Prostate gland (tissue), 2 donors: Measurements from ENCODE around the gene LBH. TPM values are rescaled to one million over a fixed set of nuclear protein-coding genes. Genes with fewer than 3 reads are reported as not detected.

Experiments used
- DNase-seq: peaks from one replicate; pipeline ENCODE4 v3.0.0-alpha.2; 2019; ENCODE audit warnings: low spot score
- H3K27ac ChIP-seq, 2 donors: fragments of 200-600 bp; sonication (generic); 2 replicates each; pipeline ENCODE4 v1.5.1; 2017 to 2019
- H3K27me3 ChIP-seq: fragments of 200-600 bp; sonication (generic); replicated peaks from 2 replicates; pipeline ENCODE4 v1.5.1; 2019; ENCODE audit not compliant: insufficient read depth
- H3K36me3 ChIP-seq, 2 donors: fragments of 200-600 bp; sonication (generic); 1 replicate in 1 of 2; 2 replicates in 1 of 2; pipeline versions ENCODE4 v1.5.1 to v1.8.1; 2017 to 2019
- H3K4me1 ChIP-seq: fragments of 200-600 bp; sonication (generic); replicated peaks from 2 replicates; pipeline ENCODE4 v1.5.1; 2019
- H3K4me3 ChIP-seq, 2 donors: fragments of 200-600 bp; sonication (generic); 2 replicates each; pipeline ENCODE4 v1.5.1; 2017 to 2019
- H3K9me3 ChIP-seq: fragments of 200-600 bp; sonication (generic); 2 replicates; pipeline ENCODE4 v1.5.1; 2017
- POLR2A ChIP-seq: fragments of 450-650 bp; IDR thresholded peaks from one replicate; pipeline ENCODE4 v1.6.1; 2016; ENCODE audit warnings: antibody characterized with exemption, mild to moderate bottlenecking
- POLR2AphosphoS5 ChIP-seq: sonication (generic); formaldehyde crosslinking; IDR thresholded peaks from one replicate; pipeline ENCODE4 v1.6.1; 2017; ENCODE audit warnings: antibody characterized with exemption
- WGBS: methylation state at CpG from one replicate; pipeline ENCODE4 v1.1.5; 2018; 5-methylcytosine and 5-hydroxymethylcytosine counted together
- intact Hi-C: fragments of 100-400 bp; cut with DNase I; formaldehyde crosslinking; loops from one replicate; pipeline ENCODE4 v1.14.2; 2022
- total RNA-seq, 2 donors: library from RNA; depleted of rRNA; stranded (reverse); fragments of >200 nt; gene quantifications; one replicate each; pipeline ENCODE4 v1.1.0, GENCODE V29; 2016
- TF ChIP-seq, protein P1 (sequence below), 4 experiments: fragments of 200-600 bp in 2 of 4; fragments of 450-650 bp in 2 of 4; sonication (generic) in 2 of 4; IDR thresholded peaks; 1 replicate in 3 of 4; 2 replicates in 1 of 4; pipeline ENCODE4 v1.5.1; 2016 to 2019; ENCODE audit warnings: antibody characterized with exemption in 4 of 4, mild to moderate bottlenecking in 2 of 4, moderate library complexity in 2 of 4

The LBH gene
- total RNA-seq, 2 donors from 2014 or later = 33.3 to 41.8 TPM

DNA sequence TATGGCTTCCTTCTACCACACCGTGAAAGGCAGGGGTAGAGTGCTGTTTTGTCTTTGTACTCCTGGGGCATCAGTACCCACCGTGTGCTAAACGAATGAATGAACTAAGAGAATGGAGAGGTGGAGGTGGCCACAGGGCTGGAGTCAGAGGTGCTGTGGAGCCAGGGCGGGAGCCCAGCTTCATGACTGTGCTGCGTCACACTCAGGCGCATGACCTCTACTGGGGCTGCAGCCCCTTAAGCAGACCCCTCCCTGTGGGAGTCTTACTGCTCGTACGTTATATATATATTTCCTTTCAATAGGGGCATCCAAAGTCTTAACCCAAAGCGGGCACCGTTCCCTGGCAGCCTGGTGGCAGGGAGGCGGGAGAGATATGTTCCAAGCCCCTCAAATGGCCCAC is 18.0 kb upstream of the LBH start:
- intact Hi-C loops = no loop called here
- no peak for TF ChIP-seq POLR2AphosphoS5
- no peaks in the 10 kb centered on the region for H3K36me3 ChIP-seq
- H3K4me3 ChIP-seq = no peak overlapping the region
- no peaks in the 10 kb centered on the region for H3K4me1 ChIP-seq
- no peak overlapping the region for H3K27ac ChIP-seq
- WGBS = 97% methylated on average over 11 of the region's 11 CpGs
- H3K9me3 ChIP-seq = no peaks in the 10 kb centered on the region
- no peaks in the 10 kb centered on the region for H3K27me3 ChIP-seq
- DNase-seq = no peak

DNA sequence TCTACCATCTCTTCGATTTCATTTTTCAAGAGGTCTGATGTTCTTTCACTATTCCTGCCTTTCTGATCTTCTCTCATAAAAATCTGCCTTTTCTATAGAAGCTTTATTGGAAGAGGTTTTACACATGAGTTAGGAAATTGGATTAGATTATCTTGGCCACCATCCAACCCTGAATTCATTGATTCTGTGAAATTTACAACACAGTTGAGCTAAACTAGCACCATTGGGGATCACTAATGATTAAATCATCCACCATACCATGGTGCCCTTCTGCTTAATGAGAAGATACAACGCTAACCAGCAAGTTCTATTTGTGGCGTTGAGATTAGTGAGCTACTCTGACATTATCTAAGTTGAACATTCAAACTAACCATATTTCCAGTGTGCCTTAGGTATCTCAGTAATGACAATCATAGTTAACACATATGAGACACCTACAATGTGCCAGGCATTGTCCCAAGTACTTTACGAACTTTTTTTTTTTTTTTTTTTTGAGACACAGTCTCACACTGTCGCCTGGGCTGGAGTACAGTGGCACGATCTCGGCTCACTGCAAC is 17.3 kb upstream of the LBH start:
- Histone ChIP-seq H3K27ac (no peak overlapping the region), H3K4me1 (no peaks in the 10 kb centered on the region), H3K36me3 (no peaks in the 10 kb centered on the region), H3K27me3 (no peaks in the 10 kb centered on the region), H3K9me3 (no peaks in the 10 kb centered on the region), H3K4me3 (no peak overlapping the region)
- no peak for TF ChIP-seq POLR2A
- TF ChIP-seq POLR2AphosphoS5 = no peak
- TF ChIP-seq, protein P1, sequence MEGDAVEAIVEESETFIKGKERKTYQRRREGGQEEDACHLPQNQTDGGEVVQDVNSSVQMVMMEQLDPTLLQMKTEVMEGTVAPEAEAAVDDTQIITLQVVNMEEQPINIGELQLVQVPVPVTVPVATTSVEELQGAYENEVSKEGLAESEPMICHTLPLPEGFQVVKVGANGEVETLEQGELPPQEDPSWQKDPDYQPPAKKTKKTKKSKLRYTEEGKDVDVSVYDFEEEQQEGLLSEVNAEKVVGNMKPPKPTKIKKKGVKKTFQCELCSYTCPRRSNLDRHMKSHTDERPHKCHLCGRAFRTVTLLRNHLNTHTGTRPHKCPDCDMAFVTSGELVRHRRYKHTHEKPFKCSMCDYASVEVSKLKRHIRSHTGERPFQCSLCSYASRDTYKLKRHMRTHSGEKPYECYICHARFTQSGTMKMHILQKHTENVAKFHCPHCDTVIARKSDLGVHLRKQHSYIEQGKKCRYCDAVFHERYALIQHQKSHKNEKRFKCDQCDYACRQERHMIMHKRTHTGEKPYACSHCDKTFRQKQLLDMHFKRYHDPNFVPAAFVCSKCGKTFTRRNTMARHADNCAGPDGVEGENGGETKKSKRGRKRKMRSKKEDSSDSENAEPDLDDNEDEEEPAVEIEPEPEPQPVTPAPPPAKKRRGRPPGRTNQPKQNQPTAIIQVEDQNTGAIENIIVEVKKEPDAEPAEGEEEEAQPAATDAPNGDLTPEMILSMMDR (IDR thresholded peaks at IDR 0.05) = no peak
- intact Hi-C loops = no loop called here
- 93% methylated on average over 7 of the region's 7 CpGs for WGBS
- no peak for DNase-seq

DNA sequence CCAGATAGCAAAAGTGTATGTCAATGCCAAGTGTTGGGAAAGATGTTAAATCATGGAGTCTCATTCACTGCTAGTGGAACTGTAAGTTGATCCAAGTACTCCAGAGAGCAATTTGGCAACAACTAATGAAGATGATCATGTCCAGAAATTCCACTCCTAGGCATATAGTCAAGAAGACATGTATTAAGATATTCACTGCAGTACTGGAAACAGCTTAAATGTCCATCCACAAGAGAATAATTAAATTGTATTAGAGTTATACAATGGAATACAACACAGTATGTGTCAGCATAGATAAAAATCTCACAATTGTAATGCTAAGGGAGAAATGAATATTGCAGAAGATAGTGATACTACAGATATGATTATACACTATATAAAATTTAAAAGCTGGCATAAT is 15.2 kb upstream of the LBH start:
- TF ChIP-seq POLR2A (no peak), POLR2AphosphoS5 (no peak)
- TF ChIP-seq, protein P1 (IDR thresholded peaks at IDR 0.05) = no peak
- Histone ChIP-seq H3K9me3 (no peaks in the 10 kb centered on the region), H3K27ac (peak overlapping the region; percentile 24 to 84), H3K4me1 (no peaks in the 10 kb centered on the region), H3K36me3 (no peaks in the 10 kb centered on the region), H3K4me3 (no peak overlapping the region), H3K27me3 (no peaks in the 10 kb centered on the region)
- no peak for DNase-seq
- intact Hi-C loops = no loop called here

DNA sequence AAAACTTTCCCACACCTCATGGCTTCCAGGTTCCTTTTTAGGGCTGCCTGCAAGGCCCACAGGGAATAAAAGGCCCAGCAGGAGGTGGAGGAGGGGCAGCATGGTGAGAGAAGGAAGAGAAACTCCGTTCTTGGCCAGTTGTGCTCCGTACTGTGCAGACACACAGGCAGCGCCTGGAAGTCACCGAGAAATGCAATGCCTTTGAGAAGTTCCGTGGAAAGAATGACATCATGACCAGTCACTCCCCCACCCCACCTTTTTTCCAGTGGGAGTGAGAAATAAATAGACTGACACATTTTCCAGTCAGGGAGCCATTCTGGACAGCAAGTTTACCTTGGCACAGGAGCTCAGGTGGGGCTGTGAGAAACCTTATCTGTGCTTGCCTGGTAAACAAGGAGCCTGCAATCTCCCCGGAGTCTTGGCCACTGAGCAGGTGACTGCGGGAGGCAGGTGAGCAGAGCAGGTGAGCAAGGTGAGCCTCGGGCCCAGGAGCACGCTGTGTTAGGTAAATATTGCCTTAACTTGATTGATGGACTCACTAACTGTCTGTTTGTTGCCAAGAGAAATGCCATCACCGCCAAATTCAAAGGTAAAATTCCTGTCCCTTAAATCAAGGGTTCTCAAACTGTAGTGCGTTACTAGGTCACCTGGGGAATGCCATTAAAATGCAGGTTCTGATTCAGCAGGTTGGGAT is 13.5 kb upstream of the LBH start:
- no peaks in the 10 kb centered on the region for H3K4me1 ChIP-seq
- DNase-seq = peak; percentile 96
- H3K9me3 ChIP-seq = no peaks in the 10 kb centered on the region
- intact Hi-C loops = no loop called here
- no peak overlapping the region for H3K4me3 ChIP-seq
- H3K27ac ChIP-seq = peak overlapping the region; percentile 73 to 84
- 37% methylated on average over 11 of the region's 11 CpGs for WGBS
- H3K27me3 ChIP-seq = no peaks in the 10 kb centered on the region
- no peaks in the 10 kb centered on the region for H3K36me3 ChIP-seq
- peak; percentile 95 for TF ChIP-seq POLR2AphosphoS5
- TF ChIP-seq POLR2A = peak; percentile 16
- TF ChIP-seq, protein P1 (IDR thresholded peaks at IDR 0.05) = peak in 1 of 4 experiments; percentile 12

DNA sequence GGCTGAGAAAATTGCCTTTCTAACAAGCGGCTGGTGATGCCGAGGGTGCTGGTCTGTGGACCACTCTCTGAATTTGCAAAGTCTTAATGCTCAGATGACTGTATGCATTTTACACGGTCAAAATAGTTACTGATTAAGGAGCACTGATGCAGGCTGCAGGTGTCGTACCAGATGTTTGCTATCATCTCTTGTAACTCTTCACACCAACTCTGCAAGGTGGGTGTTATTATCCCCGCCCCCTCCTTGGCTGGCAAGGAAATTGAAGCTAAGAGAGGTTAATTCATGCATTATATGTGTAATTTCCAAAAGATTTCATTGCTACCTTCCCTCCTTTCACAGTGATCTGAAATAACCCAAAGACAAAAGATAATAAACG is 13.0 kb upstream of the LBH start:
- H3K36me3 ChIP-seq = no peaks in the 10 kb centered on the region
- TF ChIP-seq POLR2AphosphoS5 (no peak), POLR2A (no peak)
- TF ChIP-seq, protein P1 (IDR thresholded peaks at IDR 0.05) = no peak
- peak overlapping the region; percentile 73 to 84 for H3K27ac ChIP-seq
- WGBS = 55% methylated on average over 6 of the region's 6 CpGs
- DNase-seq = no peak
- intact Hi-C loops = no loop called here
- H3K9me3 ChIP-seq = no peaks in the 10 kb centered on the region
- no peaks in the 10 kb centered on the region for H3K27me3 ChIP-seq
- H3K4me3 ChIP-seq = no peak overlapping the region
- no peaks in the 10 kb centered on the region for H3K4me1 ChIP-seq
